NCI-H1092 (cell line): Measurements from ENCODE around the gene PER1.

Experiments used
- DNase-seq: peaks from one replicate; lab custom pipeline; 2025; lab: John Stamatoyannopoulos, UW

PER1 gene

DNA sequence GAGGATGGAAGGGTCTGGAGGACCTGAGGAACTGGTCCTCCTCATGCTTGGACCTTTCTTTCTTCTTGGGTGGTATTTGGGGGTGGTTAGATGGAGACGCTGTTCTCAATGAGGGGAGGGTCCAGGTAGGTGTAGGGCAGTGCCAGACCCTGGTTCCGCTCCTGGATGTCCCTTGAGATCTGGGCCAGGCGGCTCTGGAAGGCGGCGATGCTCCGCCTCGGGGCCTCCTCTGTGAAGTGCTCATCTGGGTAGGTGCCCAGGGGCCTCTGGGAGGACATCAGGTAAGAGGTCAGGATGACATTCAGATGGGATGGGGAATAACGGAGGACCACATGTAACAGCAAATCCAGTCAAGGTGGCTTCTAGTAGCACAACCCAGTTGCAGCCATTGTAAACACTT, 55.7 kb downstream of the PER1 start:
- DNase-seq, result no peak

GRCh38 chr17:8095361-8095760, 56.8 kb downstream of the PER1 start:
- no peak for DNase-seq

- DNase-seq, result no peak
These were observed 61.0 kb downstream of the PER1 start for GRCh38 chr17:8091033-8091687.
